ENCODE measurements around the gene SNTG2. TPM values are rescaled to one million over a fixed set of nuclear protein-coding genes. Genes with fewer than 3 reads are reported as not detected.

The SNTG2 gene
- total and polyA plus RNA-seq, 2 donors (not counting 3 experiments of a cell fraction or from before 2014, with no cell fraction given): not detected

DNA sequence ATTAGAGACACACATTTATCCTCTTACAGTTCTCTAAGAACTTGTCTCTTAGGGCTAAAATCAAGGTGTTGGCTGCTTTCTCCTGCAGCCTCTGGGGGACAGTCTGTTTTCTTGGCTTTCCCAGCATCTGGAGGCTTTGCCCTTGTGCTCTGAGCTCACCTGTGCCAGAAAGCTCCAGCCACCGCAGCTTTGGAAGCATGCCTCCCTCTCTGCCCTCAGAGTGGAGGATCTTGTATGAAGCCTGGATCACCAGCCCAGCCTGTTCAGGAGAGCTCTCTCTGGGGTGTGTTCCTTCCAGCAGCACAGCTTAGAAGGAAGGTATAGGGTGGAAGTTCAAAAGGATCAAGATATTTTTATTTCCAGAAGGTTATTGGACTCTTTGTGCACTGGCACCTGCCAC lies 409.5 kb downstream of the SNTG2 start:
- Histone ChIP-seq H3K36me3 (ENCODE audit: control insufficient read depth in 2 of 2, extremely low read depth in 1 of 2, insufficient read depth in 2 of 2, low read length in 2 of 2) (no peaks in the 10 kb centered on the region), H3K79me2 (ENCODE audit: control insufficient read depth, insufficient read depth, low read length) (no peaks in the 10 kb centered on the region), H3K9me3 (replicated peaks; ENCODE audit: control insufficient read depth, insufficient read depth, low read length) (no peaks in the 10 kb centered on the region), H3K4me3 (replicated peaks in 1 of 3; ENCODE audit: insufficient read depth in 1 of 3, low read depth in 1 of 3, low read length in 3 of 3) (no peak overlapping the region), H3K9ac (replicated peaks; ENCODE audit: extremely low read depth, insufficient read depth, low read length) (no peak overlapping the region), H4K20me1 (replicated peaks; ENCODE audit: control insufficient read depth, extremely low read depth, insufficient read depth, low read length) (no peaks in the 10 kb centered on the region), H3K4me2 (ENCODE audit: insufficient read depth, low read length) (no peak overlapping the region), H3K4me1 (ENCODE audit: control insufficient read depth, extremely low read depth, insufficient read depth, low read length) (no peaks in the 10 kb centered on the region), H3K27me3 (ENCODE audit: control insufficient read depth in 2 of 2, insufficient read depth in 2 of 2, low read length in 2 of 2) (no peaks in the 10 kb centered on the region), H2AFZ (ENCODE audit: low read depth, low read length) (no peak overlapping the region), H3K9me1 (replicated peaks; ENCODE audit: control insufficient read depth, extremely low read depth, insufficient read depth, low read length) (no peaks in the 10 kb centered on the region), H3K27ac (ENCODE audit: insufficient read depth, low read depth, low read length) (no peak overlapping the region)
- no TSS peak for BruUV-seq (replicated peaks)
- dilution Hi-C loops (cut with MboI; ENCODE audit: extremely low pct_ligation_motif_present, low sequenced_read_pairs) (no loop called here), intact Hi-C loops (cut with micrococcal nuclease) (no loop called here)
- FAIRE-seq: no peak
- TF ChIP-seq GATA2 (IDR thresholded peaks at IDR 0.05; ENCODE audit: insufficient read depth, insufficient read length, low read depth, low read length): no peak
- no peak for TF ChIP-seq FOS (IDR thresholded peaks at IDR 0.05; ENCODE audit: borderline replicate concordance, insufficient read depth, low read length)
- POLR2A ChIA-PET: no interaction called here
- DNase-seq (ENCODE audit: low read depth, low spot score): no peak
- CTCF ChIA-PET: no interaction called here

DNA sequence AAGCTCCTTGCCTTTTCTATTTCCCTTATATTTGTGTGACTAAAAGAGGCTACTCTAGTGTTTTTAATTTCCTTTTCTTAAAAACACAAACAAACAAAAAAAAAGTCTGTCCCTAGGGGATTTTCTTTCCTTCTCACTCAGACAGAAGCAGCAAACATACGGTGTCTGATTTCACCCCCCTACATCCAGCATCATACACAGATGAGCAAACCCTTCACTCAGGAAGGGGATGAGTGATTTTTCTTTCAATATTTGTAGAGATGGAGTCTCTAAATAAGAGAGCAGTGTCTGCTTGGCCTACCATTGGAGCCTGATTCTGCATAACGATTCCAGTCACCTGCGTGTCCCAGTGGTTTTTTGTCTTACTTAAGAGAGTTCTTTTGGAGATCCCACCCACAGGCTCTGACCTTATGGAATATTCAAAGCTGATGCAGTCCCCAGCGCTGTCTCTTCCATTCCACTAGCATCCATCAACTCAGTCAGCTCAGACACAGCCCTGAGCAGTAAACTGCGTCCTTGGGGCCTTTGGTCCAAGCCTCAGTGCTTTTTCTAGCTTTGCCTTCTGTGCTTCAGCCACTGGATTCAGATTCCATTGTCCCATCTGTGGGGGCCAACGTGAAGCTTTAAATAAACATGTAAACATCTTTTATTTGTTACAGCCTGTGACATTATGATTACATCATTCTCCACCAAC lies 410.1 kb downstream of the SNTG2 start:
- TF ChIP-seq EZH2 (IDR thresholded peaks at IDR 0.05; ENCODE audit: borderline replicate concordance, low read depth, low read length, severe bottlenecking) (no peak), GATA2 (IDR thresholded peaks at IDR 0.05; ENCODE audit: insufficient read depth, insufficient read length, low read depth, low read length) (no peak), JUN (IDR thresholded peaks at IDR 0.05; ENCODE audit: borderline replicate concordance, insufficient read depth, insufficient read length, low read depth) (no peak), POLR2AphosphoS5 (IDR thresholded peaks at IDR 0.05; ENCODE audit: insufficient read depth, low read depth, low read length) (no peak)
- TF ChIP-seq, protein P1, sequence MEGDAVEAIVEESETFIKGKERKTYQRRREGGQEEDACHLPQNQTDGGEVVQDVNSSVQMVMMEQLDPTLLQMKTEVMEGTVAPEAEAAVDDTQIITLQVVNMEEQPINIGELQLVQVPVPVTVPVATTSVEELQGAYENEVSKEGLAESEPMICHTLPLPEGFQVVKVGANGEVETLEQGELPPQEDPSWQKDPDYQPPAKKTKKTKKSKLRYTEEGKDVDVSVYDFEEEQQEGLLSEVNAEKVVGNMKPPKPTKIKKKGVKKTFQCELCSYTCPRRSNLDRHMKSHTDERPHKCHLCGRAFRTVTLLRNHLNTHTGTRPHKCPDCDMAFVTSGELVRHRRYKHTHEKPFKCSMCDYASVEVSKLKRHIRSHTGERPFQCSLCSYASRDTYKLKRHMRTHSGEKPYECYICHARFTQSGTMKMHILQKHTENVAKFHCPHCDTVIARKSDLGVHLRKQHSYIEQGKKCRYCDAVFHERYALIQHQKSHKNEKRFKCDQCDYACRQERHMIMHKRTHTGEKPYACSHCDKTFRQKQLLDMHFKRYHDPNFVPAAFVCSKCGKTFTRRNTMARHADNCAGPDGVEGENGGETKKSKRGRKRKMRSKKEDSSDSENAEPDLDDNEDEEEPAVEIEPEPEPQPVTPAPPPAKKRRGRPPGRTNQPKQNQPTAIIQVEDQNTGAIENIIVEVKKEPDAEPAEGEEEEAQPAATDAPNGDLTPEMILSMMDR (IDR thresholded peaks at IDR 0.05; ENCODE audit: extremely low read depth in 1 of 2, insufficient read depth in 1 of 2, low read depth in 1 of 2, low read length in 2 of 2): no peak

More for the DNA sequence above, 410.1 kb downstream of the SNTG2 start:
- no peaks in the 10 kb centered on the region for H3K4me1 ChIP-seq (ENCODE audit: control insufficient read depth, extremely low read depth, insufficient read depth, low read length)
- H4K20me1 ChIP-seq (replicated peaks; ENCODE audit: control insufficient read depth, extremely low read depth, insufficient read depth, low read length): no peaks in the 10 kb centered on the region
- intact Hi-C loops (cut with micrococcal nuclease) (no loop called here), dilution Hi-C loops (cut with MboI; ENCODE audit: extremely low pct_ligation_motif_present, low sequenced_read_pairs) (no loop called here)
- H3K27ac ChIP-seq (ENCODE audit: insufficient read depth, low read depth, low read length): no peak overlapping the region
- POLR2A ChIA-PET: no interaction called here
- no peak overlapping the region for H3K9ac ChIP-seq (replicated peaks; ENCODE audit: extremely low read depth, insufficient read depth, low read length)
- H2AFZ ChIP-seq (ENCODE audit: low read depth, low read length): no peak overlapping the region
- BruUV-seq (replicated peaks): no TSS peak
- no peaks in the 10 kb centered on the region for H3K36me3 ChIP-seq (ENCODE audit: control insufficient read depth in 2 of 2, extremely low read depth in 1 of 2, insufficient read depth in 2 of 2, low read length in 2 of 2)
- no peaks in the 10 kb centered on the region for H3K79me2 ChIP-seq (ENCODE audit: control insufficient read depth, insufficient read depth, low read length)
- H3K9me1 ChIP-seq (replicated peaks; ENCODE audit: control insufficient read depth, extremely low read depth, insufficient read depth, low read length): no peaks in the 10 kb centered on the region
- CTCF ChIA-PET: no interaction called here
- no peak overlapping the region for H3K4me2 ChIP-seq (ENCODE audit: insufficient read depth, low read length)
- FAIRE-seq: no peak
- H3K27me3 ChIP-seq (ENCODE audit: control insufficient read depth in 2 of 2, insufficient read depth in 2 of 2, low read length in 2 of 2): no peaks in the 10 kb centered on the region
- no peak for DNase-seq (ENCODE audit: low read depth, low spot score)
- H3K4me3 ChIP-seq (replicated peaks in 1 of 3; ENCODE audit: insufficient read depth in 1 of 3, low read depth in 1 of 3, low read length in 3 of 3): no peak overlapping the region
- H3K9me3 ChIP-seq (replicated peaks; ENCODE audit: control insufficient read depth, insufficient read depth, low read length): peaks cover 2% of the 10 kb centered on the region
